GM23338 (cell line): ENCODE measurements around the gene ZNF165. TPM values are rescaled to one million over a fixed set of nuclear protein-coding genes. Genes with fewer than 3 reads are reported as not detected.

Experiments used
- POLR2AphosphoS5 ChIP-seq: IDR thresholded peaks from 2 replicates; pipeline ENCODE4 v1.6.1; 2016; ENCODE audit warnings: antibody characterized with exemption, low read depth
- polyA plus RNA-seq: library from polyadenylated mRNA; unstranded; fragments of >200 nt; fragmentation: Nextera tagmentation; extraction: Ambion mirVana; gene quantifications from 2 replicates; pipeline ENCODE4 v1.2.1, GENCODE V29; 2016
- total RNA-seq: library from RNA; depleted of rRNA; stranded (reverse); fragments of >200 nt; shearing (Covaris generic); gene quantifications from 2 replicates; pipeline ENCODE4 v1.2.3, GENCODE V29; 2014; rRNA removed
- TF ChIP-seq, protein P1 (sequence below): IDR thresholded peaks from one replicate; pipeline ENCODE4 v1.6.1; 2018; ENCODE audit warnings: antibody characterized with exemption; ENCODE audit not compliant: unreplicated experiment
- TF ChIP-seq, protein P2 (sequence below): fragments of 250-450 bp; sonication (Bioruptor Pico); IDR thresholded peaks from 2 replicates; pipeline ENCODE4 v1.5.0; 2020; ENCODE audit warnings: mild to moderate bottlenecking, moderate library complexity

ZNF165 gene
- total and polyA plus RNA-seq, 2 experiments from 2014 or later: 5.5 to 8.9 TPM

DNA sequence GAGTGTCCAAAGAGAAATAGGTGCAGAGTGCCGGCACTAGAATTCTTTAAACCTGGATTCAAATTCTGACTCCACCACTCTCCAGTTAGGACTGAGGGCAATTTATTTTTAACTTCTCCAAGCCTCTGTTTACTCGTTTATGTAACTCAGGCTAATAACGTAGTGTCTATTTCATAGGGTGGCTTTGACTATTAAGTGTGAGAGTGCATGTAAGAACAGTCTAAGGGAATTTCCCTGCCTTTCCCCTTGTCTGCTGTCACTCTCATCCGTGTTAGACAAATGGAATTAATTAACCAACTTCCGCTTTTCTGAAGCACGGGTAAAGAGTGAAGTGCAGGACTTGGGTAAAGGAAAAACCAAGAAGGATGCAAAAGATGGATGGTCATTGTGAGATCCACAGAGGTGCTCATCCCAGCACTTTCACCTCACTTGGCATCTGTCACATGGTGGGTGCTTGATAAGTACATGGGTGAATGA is 57.2 kb downstream of the ZNF165 start (continued):
- TF ChIP-seq, protein P1, sequence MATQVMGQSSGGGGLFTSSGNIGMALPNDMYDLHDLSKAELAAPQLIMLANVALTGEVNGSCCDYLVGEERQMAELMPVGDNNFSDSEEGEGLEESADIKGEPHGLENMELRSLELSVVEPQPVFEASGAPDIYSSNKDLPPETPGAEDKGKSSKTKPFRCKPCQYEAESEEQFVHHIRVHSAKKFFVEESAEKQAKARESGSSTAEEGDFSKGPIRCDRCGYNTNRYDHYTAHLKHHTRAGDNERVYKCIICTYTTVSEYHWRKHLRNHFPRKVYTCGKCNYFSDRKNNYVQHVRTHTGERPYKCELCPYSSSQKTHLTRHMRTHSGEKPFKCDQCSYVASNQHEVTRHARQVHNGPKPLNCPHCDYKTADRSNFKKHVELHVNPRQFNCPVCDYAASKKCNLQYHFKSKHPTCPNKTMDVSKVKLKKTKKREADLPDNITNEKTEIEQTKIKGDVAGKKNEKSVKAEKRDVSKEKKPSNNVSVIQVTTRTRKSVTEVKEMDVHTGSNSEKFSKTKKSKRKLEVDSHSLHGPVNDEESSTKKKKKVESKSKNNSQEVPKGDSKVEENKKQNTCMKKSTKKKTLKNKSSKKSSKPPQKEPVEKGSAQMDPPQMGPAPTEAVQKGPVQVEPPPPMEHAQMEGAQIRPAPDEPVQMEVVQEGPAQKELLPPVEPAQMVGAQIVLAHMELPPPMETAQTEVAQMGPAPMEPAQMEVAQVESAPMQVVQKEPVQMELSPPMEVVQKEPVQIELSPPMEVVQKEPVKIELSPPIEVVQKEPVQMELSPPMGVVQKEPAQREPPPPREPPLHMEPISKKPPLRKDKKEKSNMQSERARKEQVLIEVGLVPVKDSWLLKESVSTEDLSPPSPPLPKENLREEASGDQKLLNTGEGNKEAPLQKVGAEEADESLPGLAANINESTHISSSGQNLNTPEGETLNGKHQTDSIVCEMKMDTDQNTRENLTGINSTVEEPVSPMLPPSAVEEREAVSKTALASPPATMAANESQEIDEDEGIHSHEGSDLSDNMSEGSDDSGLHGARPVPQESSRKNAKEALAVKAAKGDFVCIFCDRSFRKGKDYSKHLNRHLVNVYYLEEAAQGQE: no peak
- TF ChIP-seq, protein P2, sequence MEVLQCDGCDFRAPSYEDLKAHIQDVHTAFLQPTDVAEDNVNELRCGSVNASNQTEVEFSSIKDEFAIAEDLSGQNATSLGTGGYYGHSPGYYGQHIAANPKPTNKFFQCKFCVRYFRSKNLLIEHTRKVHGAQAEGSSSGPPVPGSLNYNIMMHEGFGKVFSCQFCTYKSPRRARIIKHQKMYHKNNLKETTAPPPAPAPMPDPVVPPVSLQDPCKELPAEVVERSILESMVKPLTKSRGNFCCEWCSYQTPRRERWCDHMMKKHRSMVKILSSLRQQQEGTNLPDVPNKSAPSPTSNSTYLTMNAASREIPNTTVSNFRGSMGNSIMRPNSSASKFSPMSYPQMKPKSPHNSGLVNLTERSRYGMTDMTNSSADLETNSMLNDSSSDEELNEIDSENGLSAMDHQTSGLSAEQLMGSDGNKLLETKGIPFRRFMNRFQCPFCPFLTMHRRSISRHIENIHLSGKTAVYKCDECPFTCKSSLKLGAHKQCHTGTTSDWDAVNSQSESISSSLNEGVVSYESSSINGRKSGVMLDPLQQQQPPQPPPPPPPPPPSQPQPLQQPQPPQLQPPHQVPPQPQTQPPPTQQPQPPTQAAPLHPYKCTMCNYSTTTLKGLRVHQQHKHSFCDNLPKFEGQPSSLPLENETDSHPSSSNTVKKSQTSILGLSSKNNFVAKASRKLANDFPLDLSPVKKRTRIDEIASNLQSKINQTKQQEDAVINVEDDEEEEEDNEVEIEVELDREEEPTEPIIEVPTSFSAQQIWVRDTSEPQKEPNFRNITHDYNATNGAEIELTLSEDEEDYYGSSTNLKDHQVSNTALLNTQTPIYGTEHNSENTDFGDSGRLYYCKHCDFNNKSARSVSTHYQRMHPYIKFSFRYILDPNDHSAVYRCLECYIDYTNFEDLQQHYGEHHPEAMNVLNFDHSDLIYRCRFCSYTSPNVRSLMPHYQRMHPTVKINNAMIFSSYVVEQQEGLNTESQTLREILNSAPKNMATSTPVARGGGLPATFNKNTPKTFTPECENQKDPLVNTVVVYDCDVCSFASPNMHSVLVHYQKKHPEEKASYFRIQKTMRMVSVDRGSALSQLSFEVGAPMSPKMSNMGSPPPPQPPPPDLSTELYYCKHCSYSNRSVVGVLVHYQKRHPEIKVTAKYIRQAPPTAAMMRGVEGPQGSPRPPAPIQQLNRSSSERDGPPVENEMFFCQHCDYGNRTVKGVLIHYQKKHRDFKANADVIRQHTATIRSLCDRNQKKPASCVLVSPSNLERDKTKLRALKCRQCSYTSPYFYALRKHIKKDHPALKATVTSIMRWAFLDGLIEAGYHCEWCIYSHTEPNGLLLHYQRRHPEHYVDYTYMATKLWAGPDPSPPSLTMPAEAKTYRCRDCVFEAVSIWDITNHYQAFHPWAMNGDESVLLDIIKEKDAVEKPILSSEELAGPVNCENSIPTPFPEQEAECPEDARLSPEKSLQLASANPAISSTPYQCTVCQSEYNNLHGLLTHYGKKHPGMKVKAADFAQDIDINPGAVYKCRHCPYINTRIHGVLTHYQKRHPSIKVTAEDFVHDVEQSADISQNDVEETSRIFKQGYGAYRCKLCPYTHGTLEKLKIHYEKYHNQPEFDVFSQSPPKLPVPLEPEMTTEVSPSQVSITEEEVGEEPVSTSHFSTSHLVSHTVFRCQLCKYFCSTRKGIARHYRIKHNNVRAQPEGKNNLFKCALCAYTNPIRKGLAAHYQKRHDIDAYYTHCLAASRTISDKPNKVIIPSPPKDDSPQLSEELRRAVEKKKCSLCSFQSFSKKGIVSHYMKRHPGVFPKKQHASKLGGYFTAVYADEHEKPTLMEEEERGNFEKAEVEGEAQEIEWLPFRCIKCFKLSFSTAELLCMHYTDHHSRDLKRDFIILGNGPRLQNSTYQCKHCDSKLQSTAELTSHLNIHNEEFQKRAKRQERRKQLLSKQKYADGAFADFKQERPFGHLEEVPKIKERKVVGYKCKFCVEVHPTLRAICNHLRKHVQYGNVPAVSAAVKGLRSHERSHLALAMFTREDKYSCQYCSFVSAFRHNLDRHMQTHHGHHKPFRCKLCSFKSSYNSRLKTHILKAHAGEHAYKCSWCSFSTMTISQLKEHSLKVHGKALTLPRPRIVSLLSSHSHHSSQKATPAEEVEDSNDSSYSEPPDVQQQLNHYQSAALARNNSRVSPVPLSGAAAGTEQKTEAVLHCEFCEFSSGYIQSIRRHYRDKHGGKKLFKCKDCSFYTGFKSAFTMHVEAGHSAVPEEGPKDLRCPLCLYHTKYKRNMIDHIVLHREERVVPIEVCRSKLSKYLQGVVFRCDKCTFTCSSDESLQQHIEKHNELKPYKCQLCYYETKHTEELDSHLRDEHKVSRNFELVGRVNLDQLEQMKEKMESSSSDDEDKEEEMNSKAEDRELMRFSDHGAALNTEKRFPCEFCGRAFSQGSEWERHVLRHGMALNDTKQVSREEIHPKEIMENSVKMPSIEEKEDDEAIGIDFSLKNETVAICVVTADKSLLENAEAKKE (CRISPR knock-in tag): no peak
- TF ChIP-seq POLR2AphosphoS5: no peak

Other genes starting within 250 kb of the ZNF165 start
- 0.38 TPM in 1 of 2 replicates, not detected in the other for gene OR2B2, start 168.2 kb upstream of the ZNF165 start, total RNA-seq
- gene OR2B2, start 168.2 kb upstream of the ZNF165 start, polyA plus RNA-seq: not detected in 2 replicates
- not detected in 2 replicates for gene OR2B6, start 123.3 kb upstream of the ZNF165 start, total RNA-seq
- gene OR2B6, start 123.3 kb upstream of the ZNF165 start, polyA plus RNA-seq: 0.45 TPM in 1 of 2 replicates, not detected in the other
- 4.7 and 10.3 TPM in 2 replicates for gene ZSCAN16, start 44.0 kb downstream of the ZNF165 start, total RNA-seq
- 9.2 and 12.9 TPM in 2 replicates for gene ZSCAN16, start 44.0 kb downstream of the ZNF165 start, polyA plus RNA-seq
- gene ZKSCAN8, start 61.3 kb downstream of the ZNF165 start, total RNA-seq: 21.3 and 22.6 TPM in 2 replicates
- 4.0 and 4.2 TPM in 2 replicates for gene ZKSCAN8, start 61.3 kb downstream of the ZNF165 start, polyA plus RNA-seq
- 10.9 and 11.9 TPM in 2 replicates for gene ZSCAN9, start 144.7 kb downstream of the ZNF165 start, total RNA-seq
- 10.0 and 10.9 TPM in 2 replicates for gene ZSCAN9, start 144.7 kb downstream of the ZNF165 start, polyA plus RNA-seq
- gene ZKSCAN4, start 171.7 kb downstream of the ZNF165 start, total RNA-seq: 5.7 and 5.9 TPM in 2 replicates
- gene ZKSCAN4, start 171.7 kb downstream of the ZNF165 start, polyA plus RNA-seq: 2.8 and 3.1 TPM in 2 replicates
- gene NKAPL, start 178.7 kb downstream of the ZNF165 start, total RNA-seq: 0.16 and 1.6 TPM in 2 replicates
- gene NKAPL, start 178.7 kb downstream of the ZNF165 start, polyA plus RNA-seq: 2.9 and 3.2 TPM in 2 replicates
- 10.2 and 13.0 TPM in 2 replicates for gene ZSCAN26, start 186.6 kb downstream of the ZNF165 start, total RNA-seq
- gene ZSCAN26, start 186.6 kb downstream of the ZNF165 start, polyA plus RNA-seq: 3.5 and 6.5 TPM in 2 replicates
- 8.4 and 10.5 TPM in 2 replicates for gene PGBD1, start 201.0 kb downstream of the ZNF165 start, total RNA-seq
- gene PGBD1, start 201.0 kb downstream of the ZNF165 start, polyA plus RNA-seq: 6.0 and 7.5 TPM in 2 replicates